NCI-H187 treated with DMSO at 0.1 percent for 48 hours (cell line): Measurements from ENCODE around the gene CAVIN2.
A peak's percentile ranks its signal among the peaks of the same experiment; 100 is the strongest.

ENCODE experiments used
- DNase-seq: peaks from one replicate; lab custom pipeline; 2025; lab: John Stamatoyannopoulos, UW

The CAVIN2 gene

GRCh38 chr2:191864628-191865374, 17.9 kb upstream of the CAVIN2 start:
- no peak for DNase-seq

- no peak for DNase-seq
Observed at GRCh38 chr2:191863988-191864387, 17.1 kb upstream of the CAVIN2 start.

DNA sequence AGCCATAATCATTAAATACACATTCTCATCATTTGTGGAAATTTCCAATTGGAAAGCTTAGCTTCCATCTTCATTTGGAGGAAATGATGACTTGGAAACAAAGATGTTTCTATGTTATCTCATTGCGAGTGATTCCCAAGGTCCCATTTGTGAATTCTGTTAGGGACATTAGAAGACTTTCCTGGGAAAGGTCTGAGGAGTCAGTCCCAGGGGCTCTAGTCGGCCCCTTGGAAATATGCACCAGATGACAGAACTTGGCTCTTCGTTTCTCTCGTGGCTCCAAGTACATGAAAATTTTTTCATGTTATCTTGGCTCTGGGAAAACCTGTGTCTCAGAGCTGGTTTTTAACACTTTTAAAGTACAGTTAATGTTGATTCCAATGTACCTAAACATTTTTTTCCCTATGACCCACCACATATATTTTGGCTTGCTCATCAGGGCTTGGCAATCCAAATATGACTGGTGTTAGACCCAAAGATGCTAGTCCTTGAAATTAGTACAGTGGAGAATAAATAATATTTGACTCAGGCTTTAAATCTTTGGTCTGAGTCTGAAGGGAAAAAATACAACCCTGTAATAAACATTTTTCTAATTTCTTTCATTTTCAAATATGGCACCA, 15.4 kb upstream of the CAVIN2 start:
- DNase-seq, result no peak

DNA sequence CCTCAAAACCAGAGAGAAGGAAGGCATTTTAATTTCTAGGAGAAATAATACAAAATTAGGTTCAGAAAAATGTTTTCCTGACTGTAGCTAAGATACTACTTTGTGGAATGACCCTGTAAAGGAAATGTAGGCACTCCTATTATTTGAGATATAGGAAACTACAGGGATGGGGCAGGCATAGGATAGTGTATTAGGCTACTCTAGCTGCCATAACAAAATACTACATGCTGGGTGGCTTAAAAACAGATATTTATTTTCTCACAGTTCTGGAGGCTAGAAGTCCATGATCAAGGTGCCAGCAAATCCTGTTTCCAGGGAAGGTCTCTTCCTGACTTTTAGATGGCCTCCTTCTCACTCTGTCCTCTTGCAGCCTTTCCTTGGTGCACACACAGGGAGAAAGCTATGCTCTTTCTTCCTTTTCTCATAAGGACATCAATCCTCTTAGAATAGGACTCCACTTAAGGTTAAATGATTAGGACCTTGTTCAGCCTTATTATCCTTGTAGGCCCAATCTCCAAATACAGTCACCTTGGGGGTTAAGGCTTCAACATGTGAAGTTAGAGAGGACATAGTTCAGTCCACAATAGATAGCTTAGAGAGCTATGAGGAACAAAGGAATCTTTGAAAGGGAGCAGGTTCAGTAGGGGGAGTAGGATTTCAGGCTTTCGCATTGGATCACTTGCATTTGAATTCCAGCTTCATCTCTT, 14.0 kb upstream of the CAVIN2 start:
- no peak for DNase-seq

GRCh38 chr2:191859681-191860080, 12.8 kb upstream of the CAVIN2 start:
- no peak for DNase-seq

GRCh38 chr2:191857886-191858285, 11.0 kb upstream of the CAVIN2 start:
- no peak for DNase-seq

DNA sequence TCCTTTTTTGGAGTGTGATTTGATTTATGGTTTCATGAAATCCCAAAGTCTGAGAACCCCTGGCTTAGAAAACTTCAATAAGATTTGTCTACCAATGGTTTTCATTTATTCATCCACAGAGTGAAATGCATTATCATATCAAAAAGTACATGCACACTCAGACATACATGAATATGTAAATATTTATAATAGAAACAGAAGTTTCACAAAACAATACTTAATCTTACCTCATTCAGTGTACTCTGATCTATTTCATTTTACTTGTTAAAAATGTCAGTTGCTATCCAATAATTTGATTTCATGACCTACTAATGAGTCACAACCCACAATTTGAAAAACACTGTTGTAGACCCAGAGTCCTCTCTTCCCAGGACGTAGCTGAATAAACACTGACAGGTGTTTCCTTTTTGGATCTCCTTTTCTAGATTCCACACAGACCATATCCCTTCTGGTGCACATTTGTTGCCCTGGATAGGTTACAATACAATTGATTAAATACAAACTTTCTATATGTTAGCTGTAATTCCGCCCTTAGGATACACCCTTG, 10.4 kb upstream of the CAVIN2 start:
- no peak for DNase-seq

DNA sequence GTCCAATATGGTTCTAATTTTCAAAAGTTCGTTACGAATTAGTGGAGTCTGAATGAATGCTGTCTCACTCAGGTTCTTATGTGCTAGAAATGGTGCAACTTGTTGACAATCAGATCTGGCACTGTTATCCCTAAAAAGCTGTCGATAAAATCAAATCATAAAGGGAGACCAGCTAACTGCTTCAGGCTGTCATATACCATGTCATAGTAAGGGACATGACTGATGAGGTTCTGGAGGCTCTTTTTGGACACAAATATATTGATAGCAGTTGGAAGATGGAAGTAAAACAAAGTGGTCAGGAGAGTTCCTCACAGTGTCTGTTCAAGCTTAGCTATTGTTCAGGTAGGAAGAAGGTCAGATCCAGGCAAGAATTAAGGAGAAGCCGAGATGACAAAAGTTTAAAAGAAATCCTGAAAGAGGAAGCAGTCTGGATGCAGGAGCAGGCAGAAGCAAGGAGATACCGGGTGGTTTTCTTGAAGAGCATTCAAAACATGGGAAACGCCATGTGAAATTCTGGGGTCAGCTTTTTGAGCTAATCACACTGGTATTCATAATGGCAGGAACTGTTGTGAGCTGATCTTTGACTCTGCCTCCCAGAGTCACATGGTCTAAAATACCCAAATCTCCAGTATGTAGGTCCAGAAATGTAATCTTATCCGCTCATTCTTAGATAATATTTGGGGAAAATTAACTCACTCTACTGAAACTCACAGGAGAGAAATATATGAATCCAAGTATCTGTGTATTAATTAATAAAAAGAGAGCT, 9.4 kb upstream of the CAVIN2 start:
- DNase-seq, result no peak

DNA sequence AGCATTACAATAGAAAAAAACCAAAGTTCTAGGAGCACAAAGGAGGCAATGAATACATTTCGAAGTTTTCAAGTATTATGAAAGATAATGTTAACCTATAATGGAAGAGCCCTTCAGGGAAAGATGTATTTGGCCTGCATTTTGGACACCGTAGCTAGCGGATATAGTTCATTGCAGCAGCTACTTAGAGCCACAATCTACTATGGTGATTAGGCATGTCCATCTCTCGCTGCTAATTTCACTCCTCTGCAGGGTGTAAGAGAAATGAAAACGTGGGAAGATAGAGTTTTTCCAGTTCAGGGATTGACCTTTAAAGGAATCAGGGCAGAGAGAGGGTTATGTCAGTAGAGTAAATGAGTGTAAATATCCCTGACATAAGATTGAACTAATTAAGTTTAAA, 8.5 kb upstream of the CAVIN2 start:
- DNase-seq, result no peak

DNA sequence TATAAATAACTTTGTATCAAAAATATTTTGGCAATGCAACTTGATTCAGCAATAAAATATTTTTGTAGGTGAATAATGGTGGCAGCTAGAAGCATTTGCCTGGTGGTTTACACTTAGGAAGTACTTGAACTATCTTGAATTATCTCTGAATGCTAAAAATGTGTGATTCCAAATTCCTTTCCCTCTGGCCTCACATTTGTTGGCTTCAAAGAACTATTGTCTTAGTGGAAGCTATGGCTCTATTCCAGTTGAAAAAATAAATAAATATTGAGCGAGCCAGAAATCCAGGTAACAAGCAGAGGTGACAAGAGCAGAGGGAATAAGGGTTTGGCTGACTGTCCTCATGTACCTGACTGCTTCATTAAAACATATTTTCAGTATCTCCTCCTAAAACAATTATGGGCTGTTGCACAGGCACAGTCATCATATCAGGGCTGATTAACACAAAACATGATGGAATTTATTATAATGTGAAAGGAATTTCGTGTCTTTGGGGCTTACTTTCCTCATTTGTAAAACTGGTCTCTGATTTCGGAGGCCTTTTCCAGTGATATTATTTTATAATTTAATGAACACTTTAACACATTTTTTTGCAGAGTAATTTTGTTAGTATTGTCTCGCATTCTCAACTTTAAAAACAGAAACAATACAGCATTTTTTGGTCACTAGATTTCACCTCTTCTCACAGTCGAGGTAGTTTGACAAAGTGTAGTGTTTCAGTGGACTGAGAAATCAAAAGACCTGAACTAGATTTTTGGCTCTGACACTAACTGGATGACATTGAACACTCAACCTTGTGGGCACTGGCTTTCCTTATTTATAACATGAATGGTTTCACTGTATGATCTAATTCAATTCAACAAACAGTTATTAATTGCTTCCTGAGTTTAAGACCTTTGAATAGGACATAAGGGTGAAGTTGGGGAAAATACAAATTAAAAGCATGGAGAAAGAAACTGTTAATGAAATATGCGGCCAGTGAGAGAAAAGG, 7.8 kb upstream of the CAVIN2 start:
- no peak for DNase-seq

DNA sequence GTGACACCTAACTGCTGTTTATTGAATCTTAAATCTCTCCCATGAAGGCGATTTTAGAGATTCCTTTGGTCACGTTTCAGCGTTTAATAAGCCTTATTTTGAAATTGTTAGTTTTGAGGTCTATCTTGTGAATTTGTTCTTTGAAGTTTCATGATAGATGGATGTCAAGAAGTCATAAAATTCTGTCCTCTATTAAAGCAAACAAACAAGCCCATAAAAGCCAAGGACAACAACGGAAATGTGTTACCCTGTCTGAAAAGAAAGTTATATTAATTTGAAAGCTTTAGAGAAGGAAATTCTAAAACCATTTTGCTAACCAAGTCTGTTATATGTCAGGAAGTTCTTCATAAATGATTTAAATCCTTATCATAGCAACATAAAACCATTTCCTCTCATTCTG, 7.0 kb upstream of the CAVIN2 start:
- no peak for DNase-seq

GRCh38 chr2:191851158-191851557, 4.3 kb upstream of the CAVIN2 start:
- DNase-seq, result no peak

DNA sequence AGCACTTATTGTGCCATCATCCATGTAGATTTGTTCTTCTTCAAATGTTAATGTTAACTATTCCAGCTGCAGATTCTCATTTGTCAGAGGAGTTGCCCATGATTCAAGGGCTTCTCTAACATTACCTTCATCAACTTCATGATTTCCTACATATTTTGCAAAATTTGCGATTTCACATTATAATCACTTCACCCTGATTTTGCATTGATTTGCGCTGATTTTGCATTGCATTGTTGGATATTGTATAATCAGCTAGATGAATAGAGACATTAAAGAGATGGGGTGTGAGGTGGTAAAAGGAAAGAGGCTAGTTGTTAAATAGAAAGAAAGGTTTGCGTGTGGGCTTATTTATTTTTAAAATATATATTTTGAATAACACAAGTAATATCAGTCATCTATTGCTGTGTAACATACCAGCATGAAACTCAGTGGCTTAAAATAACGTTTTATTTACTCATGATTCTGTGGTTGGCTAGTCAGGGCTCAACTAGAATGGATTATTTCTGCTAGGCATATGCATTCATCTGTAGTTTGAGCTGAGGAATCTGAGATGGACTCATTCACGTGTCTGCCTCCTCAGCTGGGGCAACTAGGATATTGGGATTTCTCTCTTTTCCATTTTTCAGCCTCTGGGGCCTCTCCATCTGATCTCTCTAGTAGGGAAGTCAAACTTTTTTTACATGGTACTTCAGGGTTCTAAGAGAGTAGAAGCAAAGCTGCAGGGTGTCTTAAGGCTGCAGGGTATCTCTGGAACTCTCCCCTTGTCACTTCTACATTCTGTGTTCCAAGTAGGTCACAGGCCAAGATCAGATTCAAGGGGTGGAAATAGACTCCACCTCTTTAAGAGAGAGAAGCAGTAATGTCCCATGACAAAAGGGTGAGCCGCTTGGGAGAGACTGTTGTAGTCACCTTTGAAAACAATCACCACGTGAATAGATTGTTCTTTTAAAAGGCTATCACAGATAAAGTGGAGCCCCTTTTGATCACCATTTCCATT, 2.2 kb upstream of the CAVIN2 start:
- no peak for DNase-seq

DNA sequence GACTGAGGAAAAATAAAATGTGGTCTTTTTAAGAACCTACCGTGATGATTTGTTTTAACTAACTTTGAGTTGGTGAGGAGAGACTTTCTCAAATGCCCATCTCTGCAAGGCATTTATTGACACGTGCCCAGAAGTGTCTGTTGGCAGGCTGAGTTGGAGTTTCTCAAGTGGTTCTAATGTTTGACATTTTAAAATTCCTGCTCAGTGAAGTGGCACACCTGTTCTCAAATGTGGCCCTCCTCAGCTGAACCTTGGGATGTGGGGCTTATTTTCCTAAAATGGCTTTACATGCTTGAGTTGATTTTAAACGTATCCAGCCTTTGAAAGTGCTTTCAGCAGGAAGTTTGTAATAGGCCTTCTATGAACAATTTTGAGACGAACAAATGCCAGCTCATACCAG, 876 bp upstream of the CAVIN2 start:
- peak; percentile 30 for DNase-seq

- no peak for DNase-seq
Observed at GRCh38 chr2:191845876-191846514, 893 bp downstream of the CAVIN2 start.

DNA sequence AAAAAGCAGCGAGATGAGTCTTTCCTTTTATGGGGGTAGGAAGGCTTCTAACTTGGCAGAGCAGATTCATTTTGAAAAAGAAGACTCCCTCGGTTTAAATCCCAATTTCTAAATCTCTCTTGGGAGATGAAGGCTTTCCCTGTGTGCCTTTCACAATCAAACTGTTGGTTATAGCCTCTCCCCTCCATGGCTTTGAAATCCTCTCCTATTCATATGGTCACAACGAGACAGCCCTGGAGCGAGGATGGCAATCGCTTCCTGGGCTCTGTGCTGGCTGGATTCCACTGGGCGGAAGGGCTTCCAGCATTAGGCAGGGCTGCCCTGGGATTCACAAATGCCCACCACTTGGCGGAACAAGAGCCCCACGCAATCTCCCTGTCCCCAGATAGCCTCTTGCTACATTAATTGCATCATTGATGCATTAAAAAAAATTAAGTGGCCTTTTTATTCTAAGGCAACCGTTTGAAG, 1.6 kb downstream of the CAVIN2 start:
- DNase-seq, result no peak

DNA sequence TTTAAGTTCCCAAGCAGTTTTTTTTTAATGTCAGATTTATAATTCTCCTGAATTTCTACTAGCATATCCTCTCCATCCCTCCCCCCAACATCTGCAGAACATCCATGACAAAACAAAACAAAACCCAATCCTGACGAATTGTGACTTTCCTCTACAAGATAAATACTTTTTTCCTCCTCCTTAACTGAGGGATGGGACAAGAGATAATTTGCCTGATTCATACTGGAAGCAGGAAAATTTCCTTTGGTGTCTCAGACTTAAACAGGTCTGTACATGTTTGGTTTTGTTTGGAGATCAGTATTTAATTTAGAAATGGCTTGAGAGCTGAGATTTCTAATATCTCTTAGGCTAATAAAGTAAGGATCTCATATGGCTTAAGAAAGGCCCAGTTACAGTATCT, 2.2 kb downstream of the CAVIN2 start:
- DNase-seq, result no peak

GRCh38 chr2:191840921-191841320, 6.0 kb downstream of the CAVIN2 start:
- no peak for DNase-seq
